Trophoblast cell (in vitro differentiated cells and primary cell): ENCODE data around the gene PPP2R2D.
"Not testable (repeated sequence)": the region's sequence is repeated elsewhere in the genome, so short reads cannot be mapped to it uniquely, and the experiment has no call there.

Experiments used
- DNase-seq, 2 donors: peaks; one replicate each; pipeline ENCODE4 v3.0.0-alpha.2; 2016
- H2AFZ ChIP-seq: 2 replicates; pipeline ENCODE4 v1.6.1; 2013; ENCODE audit warnings: low read length, moderate library complexity, mild to moderate bottlenecking; ENCODE audit not compliant: insufficient read depth, poor library complexity
- H2AK5ac ChIP-seq: 2 replicates; pipeline ENCODE4 v1.6.1; 2013; ENCODE audit warnings: mild to moderate bottlenecking, low read length
- H2BK120ac ChIP-seq: 2 replicates; pipeline ENCODE4 v1.6.1; 2013; ENCODE audit warnings: low read length, mild to moderate bottlenecking, moderate library complexity; ENCODE audit not compliant: insufficient read depth, poor library complexity
- H2BK12ac ChIP-seq: 2 replicates; pipeline ENCODE4 v1.6.1; 2013; ENCODE audit warnings: mild to moderate bottlenecking, low read length, moderate library complexity
- H2BK5ac ChIP-seq: 2 replicates; pipeline ENCODE4 v1.6.1; 2013; ENCODE audit warnings: low read length, low read depth, moderate library complexity, mild to moderate bottlenecking; ENCODE audit not compliant: poor library complexity
- H3K14ac ChIP-seq: 2 replicates; pipeline ENCODE4 v1.6.1; 2013; ENCODE audit warnings: mild to moderate bottlenecking, low read length
- H3K18ac ChIP-seq: 2 replicates; pipeline ENCODE4 v1.6.1; 2013; ENCODE audit warnings: mild to moderate bottlenecking, low read length
- H3K23ac ChIP-seq: 2 replicates; pipeline ENCODE4 v1.6.1; 2013; ENCODE audit warnings: low read length
- H3K27ac ChIP-seq: 2 replicates; pipeline ENCODE4 v1.5.1; 2013; ENCODE audit warnings: low read depth, mild to moderate bottlenecking, inconsistent platforms, low read length, moderate library complexity
- H3K27me3 ChIP-seq: 2 replicates; pipeline ENCODE4 v1.6.1; 2013; ENCODE audit warnings: inconsistent platforms, mild to moderate bottlenecking, low read length, moderate library complexity; ENCODE audit not compliant: insufficient read depth
- H3K36me3 ChIP-seq, 2 experiments: 1 replicate in 1 of 2; 2 replicates in 1 of 2; pipeline ENCODE4 v1.6.1; 2013; ENCODE audit warnings: low read length in 2 of 2, mild to moderate bottlenecking in 2 of 2, moderate library complexity in 1 of 2; ENCODE audit not compliant: insufficient read depth in 2 of 2, control insufficient read depth in 1 of 2
- H3K4ac ChIP-seq: 2 replicates; pipeline ENCODE4 v1.6.1; 2013; ENCODE audit warnings: low read depth, mild to moderate bottlenecking, low read length, moderate library complexity
- H3K4me1 ChIP-seq, 2 experiments: 1 replicate in 1 of 2; 2 replicates in 1 of 2; pipeline ENCODE4 v1.6.1; 2013; ENCODE audit warnings: low read length in 2 of 2, mild to moderate bottlenecking in 2 of 2, moderate library complexity in 1 of 2; ENCODE audit not compliant: insufficient read depth in 2 of 2, control insufficient read depth in 1 of 2
- H3K4me2 ChIP-seq: 2 replicates; pipeline ENCODE4 v1.6.1; 2013; ENCODE audit warnings: inconsistent platforms, mild to moderate bottlenecking, low read length, moderate library complexity
- H3K4me3 ChIP-seq: 2 replicates; pipeline ENCODE4 v1.5.1; 2013; ENCODE audit warnings: mild to moderate bottlenecking, low read depth, low read length, inconsistent platforms
- H3K79me1 ChIP-seq: one replicate; pipeline ENCODE4 v1.6.1; 2013; ENCODE audit warnings: low read length
- H3K79me2 ChIP-seq: 2 replicates; pipeline ENCODE4 v1.6.1; 2013; ENCODE audit warnings: low read length, mild to moderate bottlenecking; ENCODE audit not compliant: control insufficient read depth, insufficient read depth, poor library complexity
- H3K9ac ChIP-seq: 2 replicates; pipeline ENCODE4 v1.6.1; 2013; ENCODE audit warnings: mild to moderate bottlenecking, low read length
- H3K9me3 ChIP-seq: 2 replicates; pipeline ENCODE4 v1.6.1; 2013; ENCODE audit warnings: low read depth, mild to moderate bottlenecking, control low read depth, inconsistent platforms, low read length; ENCODE audit not compliant: insufficient read depth
- H4K12ac ChIP-seq: 2 replicates; pipeline ENCODE4 v1.6.1; 2013; ENCODE audit warnings: low read depth, mild to moderate bottlenecking, low read length, moderate library complexity
- H4K8ac ChIP-seq: 2 replicates; pipeline ENCODE4 v1.6.1; 2013; ENCODE audit warnings: low read depth, mild to moderate bottlenecking, low read length, moderate library complexity
- H4K91ac ChIP-seq: one replicate; pipeline ENCODE4 v1.6.1; 2013; ENCODE audit warnings: low read depth, mild to moderate bottlenecking, low read length, moderate library complexity
- WGBS: extraction: QIAGEN DNeasy Blood & Tissue Kit; methylation state at CpG from one replicate; pipeline ENCODE4 v1.1.7; 2013; ENCODE audit warnings: missing lambda C conversion rate; ENCODE audit not compliant: insufficient read length, insufficient coverage; ENCODE audit errors: extremely low coverage; 5-methylcytosine and 5-hydroxymethylcytosine counted together

The PPP2R2D gene

DNA sequence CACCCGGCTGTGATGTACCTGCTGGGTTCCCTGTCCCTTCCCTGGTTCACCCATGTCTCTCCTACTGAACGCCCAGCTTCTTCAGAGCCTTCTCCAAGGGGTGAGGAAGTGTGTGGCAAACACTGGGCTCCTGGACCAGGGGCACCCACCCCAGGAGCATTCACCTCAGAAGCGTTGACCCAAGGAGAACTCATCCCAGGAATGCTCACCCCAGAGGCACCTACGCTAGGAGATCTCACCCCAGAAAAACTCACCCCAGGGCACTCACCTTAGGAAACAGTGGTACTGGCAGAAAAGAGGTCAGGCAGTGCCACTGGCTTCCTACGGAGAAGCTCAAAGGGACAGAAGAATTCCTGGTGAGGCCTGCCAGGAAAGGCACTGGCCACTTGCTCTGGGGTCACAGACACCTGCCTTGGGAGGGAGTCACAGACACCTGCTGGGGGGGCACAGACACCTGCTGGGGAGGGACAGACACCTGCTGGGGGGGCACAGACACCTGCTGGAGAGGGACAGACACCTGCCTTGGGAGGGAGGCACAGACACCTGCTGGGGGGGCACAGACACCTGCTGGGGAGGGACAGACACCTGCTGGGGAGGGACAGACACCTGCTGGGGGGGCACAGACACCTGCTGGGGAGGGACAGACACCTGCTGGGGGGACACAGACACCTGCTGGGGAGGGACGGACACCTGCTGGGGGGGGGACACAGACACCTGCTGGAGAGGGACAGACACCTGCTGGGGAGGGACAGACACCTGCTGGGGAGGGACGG lies 17.0 kb upstream of the PPP2R2D start:
- not testable (repeated sequence) for H3K36me3 ChIP-seq, H3K4me2 ChIP-seq, H4K12ac ChIP-seq, H2AFZ ChIP-seq, H4K8ac ChIP-seq, H2AK5ac ChIP-seq, H2BK12ac ChIP-seq, H4K91ac ChIP-seq, H3K79me2 ChIP-seq, H3K27ac ChIP-seq, H3K79me1 ChIP-seq, H3K4me1 ChIP-seq, H3K9ac ChIP-seq, DNase-seq, H2BK5ac ChIP-seq, H3K23ac ChIP-seq, H2BK120ac ChIP-seq, H3K18ac ChIP-seq, H3K27me3 ChIP-seq, H3K14ac ChIP-seq, H3K4ac ChIP-seq
- Histone ChIP-seq H3K4me3 (peak overlapping the region; percentile 34), H3K9me3 (peaks cover 34% of the 10 kb centered on the region)
- no CpG with 5 or more reads among the region's 7 CpGs for WGBS

DNA sequence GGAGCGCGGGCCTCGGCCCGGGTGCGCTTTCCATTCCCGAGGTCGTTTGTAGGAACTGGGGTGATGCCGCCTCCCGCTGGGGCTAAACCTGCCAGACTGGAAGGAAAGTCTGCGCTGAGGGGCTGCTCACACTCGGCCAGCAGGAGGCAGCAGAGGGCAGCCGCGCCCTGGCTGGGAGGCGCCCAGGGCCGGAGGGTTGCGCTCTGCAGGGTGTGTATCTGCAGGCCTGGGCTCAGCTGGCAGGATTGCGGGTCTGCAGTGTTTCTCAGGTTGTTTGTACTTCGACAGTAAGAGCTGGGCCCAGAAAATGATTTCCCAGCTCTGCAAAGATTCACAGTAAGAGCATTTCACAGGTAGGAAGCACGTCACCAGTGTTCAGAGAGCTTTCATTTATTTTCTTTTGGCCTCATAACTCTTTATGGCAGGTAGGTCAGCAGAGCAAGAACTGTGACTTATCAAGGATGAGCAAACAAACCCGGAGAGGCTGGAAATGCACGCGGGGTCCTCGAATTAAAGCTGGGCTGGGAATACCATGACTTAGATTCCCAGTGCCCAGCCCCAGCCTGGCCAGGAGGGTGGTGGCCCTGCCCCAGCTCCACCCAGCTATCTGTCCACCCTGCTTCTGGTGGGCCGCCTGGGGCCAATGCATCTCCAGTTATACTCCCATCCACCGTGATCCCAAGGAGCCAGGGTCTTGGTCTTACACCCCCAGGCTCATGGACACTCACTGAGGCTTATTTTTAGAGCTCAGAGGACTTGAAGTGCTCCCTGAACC lies 15.2 kb upstream of the PPP2R2D start:
- H2BK120ac ChIP-seq, result no peak overlapping the region
- no peak overlapping the region for H4K91ac ChIP-seq
- peak overlapping the region; percentile 36 for H3K4me3 ChIP-seq
- WGBS, result no CpG with 5 or more reads among the region's 25 CpGs
- no peak overlapping the region for H3K27ac ChIP-seq
- H2AFZ ChIP-seq, result no peak overlapping the region
- no peak overlapping the region for H2AK5ac ChIP-seq
- H4K12ac ChIP-seq, result no peak overlapping the region
- no peak overlapping the region for H3K9ac ChIP-seq
- peak; percentile 30 to 71 for DNase-seq
- no peak overlapping the region for H2BK12ac ChIP-seq
- no peak overlapping the region for H3K4ac ChIP-seq
- H3K36me3 ChIP-seq, result no peaks in the 10 kb centered on the region
- no peak overlapping the region for H3K4me2 ChIP-seq
- H4K8ac ChIP-seq, result no peak overlapping the region
- H3K79me2 ChIP-seq, result no peaks in the 10 kb centered on the region
- H3K4me1 ChIP-seq, result no peaks in the 10 kb centered on the region
- H3K18ac ChIP-seq, result no peak overlapping the region
- H3K23ac ChIP-seq, result no peak overlapping the region
- H3K79me1 ChIP-seq, result no peaks in the 10 kb centered on the region
- no peak overlapping the region for H2BK5ac ChIP-seq
- H3K9me3 ChIP-seq, result peaks cover 29% of the 10 kb centered on the region
- no peaks in the 10 kb centered on the region for H3K27me3 ChIP-seq
- no peak overlapping the region for H3K14ac ChIP-seq

DNA sequence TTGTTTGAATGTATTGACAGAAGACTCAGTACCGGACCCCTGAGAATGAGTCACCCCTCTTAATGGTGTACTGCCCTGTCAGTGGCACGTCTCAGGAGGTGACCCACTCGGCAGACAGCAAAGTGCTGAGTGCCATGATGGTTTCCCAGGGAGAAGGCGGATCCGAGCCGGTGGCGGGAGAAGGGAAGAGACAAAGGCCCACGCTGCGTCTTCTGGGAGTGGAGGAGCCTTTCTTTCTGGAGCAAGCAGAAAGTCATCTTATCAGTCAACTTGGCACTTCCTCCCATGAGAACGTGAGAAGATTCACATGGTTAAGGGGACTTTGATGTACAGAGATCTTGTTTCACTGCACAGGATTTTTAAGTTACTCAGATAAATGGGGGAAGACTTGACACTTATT lies 14.6 kb upstream of the PPP2R2D start:
- Histone ChIP-seq H2AFZ (no peak overlapping the region), H3K79me1 (no peaks in the 10 kb centered on the region), H2BK120ac (no peak overlapping the region), H4K12ac (no peak overlapping the region), H2BK12ac (no peak overlapping the region), H3K79me2 (no peaks in the 10 kb centered on the region), H3K36me3 (no peaks in the 10 kb centered on the region), H3K9ac (no peak overlapping the region), H3K4ac (no peak overlapping the region), H4K8ac (no peak overlapping the region), H3K27ac (no peak overlapping the region), H3K23ac (no peak overlapping the region), H2AK5ac (no peak overlapping the region), H3K9me3 (peaks cover 22% of the 10 kb centered on the region), H2BK5ac (no peak overlapping the region), H3K4me3 (no peak overlapping the region), H3K14ac (no peak overlapping the region), H3K18ac (no peak overlapping the region), H3K4me2 (no peak overlapping the region), H3K27me3 (no peaks in the 10 kb centered on the region), H3K4me1 (no peaks in the 10 kb centered on the region), H4K91ac (no peak overlapping the region)
- no peak for DNase-seq
- no CpG with 5 or more reads among the region's 10 CpGs for WGBS

DNA sequence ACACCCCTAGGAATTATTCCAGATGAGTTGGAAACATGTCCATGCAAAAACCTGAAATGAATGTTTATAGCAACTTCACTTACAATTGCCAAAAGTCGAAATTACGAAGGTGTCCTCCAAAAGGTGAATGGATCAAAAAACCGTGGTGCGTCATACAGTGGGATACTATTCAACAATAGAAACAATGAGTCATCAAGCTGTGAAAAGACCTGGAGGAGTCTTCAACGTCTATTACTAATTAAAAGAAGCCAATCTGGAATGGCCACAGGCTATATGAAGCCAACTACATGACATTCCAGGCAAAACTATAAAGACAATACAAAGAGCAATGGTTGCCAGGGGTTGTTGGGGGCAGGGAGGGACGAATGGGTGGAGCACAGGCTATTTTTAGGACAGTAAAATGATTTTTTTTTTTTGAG lies 12.6 kb upstream of the PPP2R2D start:
- WGBS, result no CpG with 5 or more reads among the region's 6 CpGs
- Histone ChIP-seq H3K9ac (no peak overlapping the region), H2BK5ac (no peak overlapping the region), H3K79me1 (no peaks in the 10 kb centered on the region), H3K36me3 (no peaks in the 10 kb centered on the region), H2AFZ (no peak overlapping the region), H2AK5ac (no peak overlapping the region), H3K4me2 (no peak overlapping the region), H3K4ac (no peak overlapping the region), H4K8ac (no peak overlapping the region), H4K91ac (no peak overlapping the region), H3K27me3 (no peaks in the 10 kb centered on the region), H4K12ac (no peak overlapping the region), H3K4me1 (no peaks in the 10 kb centered on the region), H3K18ac (no peak overlapping the region), H3K79me2 (no peaks in the 10 kb centered on the region), H3K9me3 (peaks cover 6% of the 10 kb centered on the region), H3K27ac (no peak overlapping the region), H2BK120ac (no peak overlapping the region), H3K4me3 (no peak overlapping the region), H3K23ac (no peak overlapping the region), H2BK12ac (no peak overlapping the region), H3K14ac (no peak overlapping the region)
- no peak for DNase-seq
